Right lobe of liver (tissue), 4 donors: ENCODE measurements around the gene PRICKLE3.

ENCODE experiments used
- CTCF ChIP-seq, 4 donors: fragments of 200-600 bp in 3 of 4; fragments of 450-650 bp in 1 of 4; IDR thresholded peaks; one replicate each; pipeline versions ENCODE4 v1.5.1 to v1.8.0; 2016 to 2022; ENCODE audit warnings: antibody characterized with exemption in 4 of 4, mild to moderate bottlenecking in 2 of 4
- POLR2A ChIP-seq: fragments of 450-650 bp; IDR thresholded peaks from one replicate; pipeline ENCODE4 v1.6.1; 2017; ENCODE audit warnings: antibody characterized with exemption, mild to moderate bottlenecking
- donor health status: DM: no; HTN: no; CAD: no.
- donor health status: DM: no; HTN: no; CAD: no.
- donor health status: DM: no; HTN: yes; CAD: no.

- TF ChIP-seq CTCF (IDR thresholded peaks at IDR 0.05): no peak
- TF ChIP-seq POLR2A: no peak
These were observed 13.8 kb downstream of the PRICKLE3 start for GRCh38 chrX:49172280-49172780.
